NCI-H2081 (cell line): ENCODE data around the gene EPHA1.

ENCODE experiments used
- DNase-seq, 2 experiments: peaks; one replicate each; lab custom pipeline; 2025; lab: John Stamatoyannopoulos, UW

EPHA1 gene

GRCh38 chr7:143388491-143389101, 20.1 kb downstream of the EPHA1 start:
- no peak for DNase-seq

GRCh38 chr7:143388051-143388450, 20.6 kb downstream of the EPHA1 start:
- no peak for DNase-seq

- DNase-seq, result no peak
Observed at GRCh38 chr7:143387156-143387975, 21.3 kb downstream of the EPHA1 start.

GRCh38 chr7:143385891-143386781, 22.5 kb downstream of the EPHA1 start:
- no peak for DNase-seq

- DNase-seq, result no peak
Observed at GRCh38 chr7:143384661-143385631, 23.7 kb downstream of the EPHA1 start.

GRCh38 chr7:143384148-143384547, 24.5 kb downstream of the EPHA1 start:
- DNase-seq, result no peak

GRCh38 chr7:143383642-143383957, 25.1 kb downstream of the EPHA1 start:
- no peak for DNase-seq

- DNase-seq, result no peak
Observed at GRCh38 chr7:143382791-143383641, 25.6 kb downstream of the EPHA1 start.

GRCh38 chr7:143382126-143382790, 26.4 kb downstream of the EPHA1 start:
- no peak for DNase-seq

- DNase-seq, result peak; percentile 64 to 66
Observed at GRCh38 chr7:143381427-143382125, 27.1 kb downstream of the EPHA1 start.

- DNase-seq, result peak; percentile 79 to 82
Observed at GRCh38 chr7:143380646-143381426, 27.8 kb downstream of the EPHA1 start, which contains the start of gene ZYX. TSS of gene ZYX (plus strand) at chr7:143381345. CDS start at chr7:143381572, 227 bp downstream.

GRCh38 chr7:143380260-143380645, 28.4 kb downstream of the EPHA1 start:
- DNase-seq, result peak; percentile 75 to 76

GRCh38 chr7:143379611-143380259, 28.9 kb downstream of the EPHA1 start:
- no peak for DNase-seq

- DNase-seq, result no peak
Observed at GRCh38 chr7:143376396-143376795, 32.3 kb downstream of the EPHA1 start.

GRCh38 chr7:143375298-143376034, 33.2 kb downstream of the EPHA1 start:
- no peak for DNase-seq

GRCh38 chr7:143374561-143374960, 34.1 kb downstream of the EPHA1 start:
- DNase-seq, result no peak

- DNase-seq, result no peak
Observed at GRCh38 chr7:143373255-143373794, 35.3 kb downstream of the EPHA1 start.
